Measurements from ENCODE around the gene LRIG3.
"Not testable (repeated sequence)": the region's sequence is repeated elsewhere in the genome, so short reads cannot be mapped to it uniquely, and the experiment has no call there.

Gene LRIG3

DNA sequence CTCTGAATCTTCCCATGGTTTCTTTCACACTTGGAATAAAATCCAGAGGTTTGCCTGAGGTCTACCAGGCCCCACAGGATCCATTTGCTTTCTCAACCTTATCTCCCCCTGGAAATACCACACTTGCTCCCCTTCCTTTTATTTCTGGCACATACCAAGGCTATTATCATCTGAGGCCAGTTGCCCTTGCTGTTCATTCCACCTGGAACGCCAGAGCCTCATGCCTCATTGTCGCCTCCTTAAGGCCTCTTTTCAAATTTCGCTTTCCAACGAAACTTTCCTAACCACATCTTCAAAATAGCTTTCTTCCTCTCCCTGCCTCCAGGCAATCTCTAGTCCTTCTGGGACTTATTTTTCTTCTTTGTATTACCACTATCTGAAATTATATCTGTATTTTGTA, 11.2 kb upstream of the LRIG3 start:
- no peak for DNase-seq

DNA sequence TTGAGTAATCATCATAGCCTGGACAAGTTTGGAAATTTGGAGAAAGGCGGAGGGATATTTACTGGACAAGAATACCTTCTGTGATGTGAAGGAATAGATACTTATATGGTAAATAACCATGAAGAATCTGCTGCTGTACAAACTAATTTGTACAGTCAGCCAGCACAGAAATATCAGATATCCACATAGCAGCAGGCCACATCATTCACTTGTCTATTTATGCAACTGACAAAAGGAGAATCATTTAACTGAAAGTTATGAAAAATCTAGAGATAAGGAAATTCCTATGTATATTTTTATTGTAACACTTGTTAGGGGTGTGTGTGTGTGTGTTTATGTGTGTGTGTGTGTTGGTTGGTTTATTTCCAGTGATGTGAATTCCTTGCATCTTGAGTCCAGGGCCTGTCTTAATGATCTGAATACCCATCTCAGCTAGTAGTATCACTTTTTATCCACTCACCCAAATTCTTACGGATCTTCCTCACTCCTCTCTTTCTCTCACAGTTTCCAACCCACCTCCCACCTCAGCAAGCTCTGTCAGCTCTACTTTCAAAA, 10.5 kb upstream of the LRIG3 start:
- no peak for DNase-seq

DNA sequence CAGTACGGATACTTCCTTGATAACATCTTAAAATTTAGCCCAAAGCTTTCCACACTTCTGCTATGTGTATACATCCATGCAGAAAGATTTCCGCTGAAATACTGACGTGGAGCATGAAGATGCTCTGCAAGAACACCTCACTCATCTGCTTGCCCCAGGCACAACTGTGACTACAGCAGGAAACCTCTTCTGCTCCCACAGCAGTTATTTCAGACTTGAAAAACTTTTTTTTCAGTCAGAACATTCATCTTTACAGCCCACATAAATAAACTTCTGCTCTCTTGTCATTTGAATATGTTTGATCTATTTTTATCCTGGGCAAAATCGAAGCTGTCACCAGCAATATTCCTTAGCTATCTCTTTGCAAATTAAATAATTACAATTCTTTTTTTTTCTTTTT, 6.8 kb upstream of the LRIG3 start:
- DNase-seq: no peak

DNA sequence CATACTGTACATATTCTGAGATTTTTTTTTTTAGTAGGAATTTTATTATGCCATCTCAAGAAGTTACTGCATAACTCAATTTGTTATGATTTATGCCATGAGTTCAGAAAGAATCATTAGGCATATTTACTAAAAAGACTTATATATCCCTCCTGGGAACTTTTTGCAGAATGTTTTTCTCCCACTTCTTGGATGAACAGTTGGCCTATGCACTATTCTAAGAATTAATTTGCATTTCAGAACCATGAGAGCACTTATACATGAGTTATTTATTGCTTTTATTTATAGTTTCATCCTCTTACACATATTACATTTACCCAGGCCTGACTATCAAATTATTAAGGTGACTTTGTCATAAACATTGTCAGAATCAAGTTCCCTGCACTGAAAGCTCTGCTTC, 6.3 kb upstream of the LRIG3 start:
- no peak for DNase-seq

DNA sequence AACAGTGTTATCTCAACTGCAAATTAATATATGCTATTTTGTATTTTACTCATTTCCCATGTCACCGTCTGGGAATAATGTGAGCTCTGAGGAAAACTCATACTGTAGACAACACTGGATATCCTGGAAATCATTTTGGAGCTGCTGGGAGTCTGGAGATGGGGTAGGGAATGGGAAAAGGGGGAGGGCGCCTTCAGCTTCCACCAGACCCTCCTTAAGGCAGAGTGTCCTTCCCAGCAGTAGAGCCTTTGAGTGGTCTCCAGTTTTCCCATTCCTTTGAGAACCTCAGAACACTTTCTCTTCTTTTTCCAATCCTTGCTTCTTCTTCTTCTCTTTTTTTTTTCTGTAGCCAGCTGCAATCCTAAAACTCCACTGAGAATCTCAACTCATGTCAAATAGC, 5.4 kb upstream of the LRIG3 start:
- DNase-seq: no peak

DNA sequence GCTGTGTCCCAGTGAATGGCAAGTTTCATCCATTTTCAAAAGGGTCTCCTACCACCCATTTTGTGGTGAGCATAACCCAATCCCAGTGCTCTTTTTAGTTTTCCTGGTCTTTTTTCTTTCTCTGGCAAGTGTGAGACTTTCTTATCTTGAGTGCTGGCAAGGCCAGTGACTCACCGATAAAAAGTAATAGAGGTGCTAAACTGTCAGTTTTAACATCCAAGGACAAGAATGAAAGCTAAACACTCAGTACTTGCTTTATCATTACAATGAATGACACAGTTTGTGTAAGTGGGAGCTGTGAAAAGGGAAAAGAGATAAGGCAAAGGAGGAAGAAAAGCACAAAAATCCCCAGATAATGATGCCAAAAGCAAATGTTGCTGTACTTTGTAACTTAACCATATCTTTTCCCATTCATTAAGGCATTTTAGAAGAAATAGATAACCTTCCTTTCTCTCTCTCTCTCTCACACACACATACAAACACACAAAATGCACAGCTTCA, 4.9 kb upstream of the LRIG3 start:
- DNase-seq: no peak

DNA sequence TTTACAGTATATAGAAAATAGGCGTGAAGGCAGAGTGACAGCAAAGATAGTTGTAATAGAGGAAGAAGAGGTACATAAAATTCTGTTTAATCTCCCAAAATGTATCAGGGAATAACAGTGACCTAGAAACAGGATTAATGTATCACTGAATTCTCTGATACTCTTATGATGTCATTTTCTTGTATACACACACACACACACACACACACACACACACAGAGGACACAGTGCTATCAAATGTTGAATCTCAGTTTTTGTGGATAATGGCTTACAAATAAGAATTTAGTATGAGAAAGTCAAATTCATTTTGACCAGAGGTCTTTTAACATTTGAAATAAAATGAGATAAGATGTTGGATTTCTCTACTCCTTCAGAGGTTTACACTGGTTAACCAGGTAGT, 4.3 kb upstream of the LRIG3 start:
- no peak for DNase-seq

DNA sequence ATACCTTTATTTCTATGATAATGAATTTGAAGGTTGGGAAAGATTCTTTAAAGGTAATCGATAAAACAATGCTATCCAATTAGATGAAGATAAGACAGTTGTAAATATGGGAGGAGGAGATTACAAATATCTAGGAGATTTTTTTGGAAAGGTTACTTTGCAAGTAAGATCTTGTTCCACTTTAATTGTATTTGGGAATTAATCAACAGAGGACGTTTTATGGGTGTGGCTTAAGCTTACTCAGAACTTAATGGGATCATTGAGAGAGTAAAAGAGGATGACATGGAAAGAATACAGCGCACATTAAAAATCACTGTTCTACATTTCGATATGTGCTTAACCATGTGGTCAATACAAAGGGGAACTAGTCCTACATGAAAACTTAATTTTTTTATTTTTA, 3.5 kb upstream of the LRIG3 start:
- DNase-seq: no peak

DNA sequence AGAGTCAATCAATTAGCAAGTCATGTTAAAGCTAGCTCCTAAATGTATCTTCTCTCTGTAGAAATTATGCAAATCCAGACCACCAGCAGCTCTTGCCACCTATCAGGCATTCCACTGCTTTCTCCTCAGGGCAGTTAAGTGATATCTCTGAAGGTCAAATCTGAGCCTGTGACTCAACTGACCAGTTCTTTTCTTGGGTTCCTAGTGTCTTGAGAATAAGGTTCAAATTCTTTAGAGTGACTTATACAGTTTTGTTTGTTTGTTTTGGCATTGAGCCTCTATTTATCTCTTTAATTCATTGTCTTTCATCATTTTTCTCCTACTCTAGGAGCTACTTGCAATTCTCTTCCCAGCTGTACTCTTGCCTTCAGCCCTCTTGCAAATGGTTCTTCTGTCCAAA, 2.5 kb upstream of the LRIG3 start:
- no peak for DNase-seq

DNA sequence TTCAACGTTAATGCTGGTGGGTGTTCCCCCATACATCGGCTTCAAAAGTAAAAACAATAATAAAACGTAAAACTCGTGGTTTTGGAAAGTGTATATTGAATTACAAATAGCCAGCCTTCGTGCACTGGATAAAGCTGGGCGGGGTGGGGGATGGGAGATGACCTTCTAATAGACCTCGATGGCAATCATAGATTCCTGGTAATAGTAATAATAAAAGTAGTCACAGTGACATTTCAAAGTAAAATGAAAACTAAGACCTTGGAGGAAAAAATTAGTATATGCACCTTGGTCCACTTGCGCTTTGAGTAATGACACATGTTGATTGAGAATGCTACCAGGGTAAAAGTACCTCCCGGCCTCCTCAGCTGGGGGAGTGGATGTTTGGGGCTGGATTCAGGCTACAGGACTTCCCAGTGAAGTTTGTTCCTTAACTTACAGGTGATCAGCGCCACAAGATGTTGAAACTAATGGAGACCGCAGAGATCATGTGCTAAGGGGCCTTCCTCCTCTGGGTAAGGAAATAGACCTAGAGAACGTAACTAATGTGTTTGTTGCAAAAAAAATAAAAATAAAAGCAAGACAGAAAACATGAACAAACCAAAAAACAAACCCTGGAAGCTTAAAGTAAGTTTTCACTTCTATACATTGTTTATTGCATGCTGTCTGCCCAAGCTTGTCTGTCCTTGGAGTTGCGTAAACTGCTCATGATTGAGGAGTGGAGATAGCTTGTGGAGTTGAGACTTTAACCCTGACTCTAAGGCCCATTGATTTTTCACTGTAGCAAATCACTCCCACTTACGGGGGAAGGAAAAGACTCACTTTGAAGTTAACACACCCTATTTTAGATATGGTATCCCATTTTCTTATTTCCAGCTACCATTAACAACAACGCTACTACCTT, 907 bp upstream of the LRIG3 start:
- DNase-seq: no peak

DNA sequence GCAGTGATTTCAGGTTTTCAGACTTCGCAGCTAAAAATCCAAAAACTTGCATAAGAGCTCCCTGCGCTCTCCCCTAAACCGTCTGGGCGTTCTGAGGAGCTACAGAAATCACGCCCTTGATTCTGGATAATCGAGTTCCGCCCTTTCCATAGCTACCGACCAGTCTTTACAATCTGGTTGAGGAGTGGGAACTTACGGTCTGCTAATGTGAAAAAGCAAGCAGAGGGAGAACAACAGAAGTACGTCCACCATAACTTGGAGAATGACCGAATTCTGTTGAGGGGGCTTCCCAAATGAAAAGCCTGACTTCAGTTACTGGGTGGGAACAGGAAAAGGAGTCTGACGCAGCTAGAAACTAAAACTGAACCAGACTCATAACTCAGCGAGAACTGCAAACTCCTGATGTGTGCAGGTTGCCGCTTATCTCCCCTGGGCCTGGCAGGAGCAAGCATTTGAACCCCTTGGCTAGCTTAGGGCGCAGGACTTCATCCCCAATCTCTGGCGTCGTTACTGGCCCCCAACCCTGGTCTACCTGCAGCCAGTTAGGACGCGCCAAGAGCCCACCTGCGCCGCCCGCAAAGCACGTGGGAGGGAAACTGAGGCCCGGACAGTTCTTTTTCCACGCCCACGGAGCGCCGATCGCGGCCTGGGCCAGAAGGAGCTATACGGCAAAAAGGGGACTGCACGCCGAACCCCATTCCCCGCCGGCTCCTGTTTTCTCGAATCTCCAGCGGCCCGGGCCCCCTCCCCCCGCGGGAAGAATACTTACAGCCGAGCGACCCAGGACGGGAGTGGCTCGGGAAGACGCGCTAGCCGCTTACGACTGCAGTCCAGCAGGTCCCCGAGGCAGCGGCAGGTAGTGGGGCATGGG, 838 bp downstream of the LRIG3 start:
- no peak for DNase-seq

DNA sequence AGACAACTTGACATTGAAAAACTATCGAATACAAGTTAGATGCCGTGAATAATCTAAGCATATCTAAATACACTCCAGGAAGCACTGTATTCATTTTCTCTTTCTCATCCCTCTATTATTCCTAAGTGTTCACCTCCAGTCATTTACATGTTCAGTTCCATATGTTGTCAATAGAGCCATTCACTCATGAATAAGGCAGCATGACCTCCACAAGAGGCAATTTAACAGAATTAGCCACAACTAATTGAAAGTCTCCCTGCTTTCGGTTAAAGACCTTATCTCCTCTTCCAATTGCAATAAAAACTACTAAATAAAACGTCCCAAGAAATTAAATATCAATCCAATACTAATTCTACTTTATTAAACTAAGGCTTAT, 1.8 kb downstream of the LRIG3 start:
- no peak for DNase-seq

DNA sequence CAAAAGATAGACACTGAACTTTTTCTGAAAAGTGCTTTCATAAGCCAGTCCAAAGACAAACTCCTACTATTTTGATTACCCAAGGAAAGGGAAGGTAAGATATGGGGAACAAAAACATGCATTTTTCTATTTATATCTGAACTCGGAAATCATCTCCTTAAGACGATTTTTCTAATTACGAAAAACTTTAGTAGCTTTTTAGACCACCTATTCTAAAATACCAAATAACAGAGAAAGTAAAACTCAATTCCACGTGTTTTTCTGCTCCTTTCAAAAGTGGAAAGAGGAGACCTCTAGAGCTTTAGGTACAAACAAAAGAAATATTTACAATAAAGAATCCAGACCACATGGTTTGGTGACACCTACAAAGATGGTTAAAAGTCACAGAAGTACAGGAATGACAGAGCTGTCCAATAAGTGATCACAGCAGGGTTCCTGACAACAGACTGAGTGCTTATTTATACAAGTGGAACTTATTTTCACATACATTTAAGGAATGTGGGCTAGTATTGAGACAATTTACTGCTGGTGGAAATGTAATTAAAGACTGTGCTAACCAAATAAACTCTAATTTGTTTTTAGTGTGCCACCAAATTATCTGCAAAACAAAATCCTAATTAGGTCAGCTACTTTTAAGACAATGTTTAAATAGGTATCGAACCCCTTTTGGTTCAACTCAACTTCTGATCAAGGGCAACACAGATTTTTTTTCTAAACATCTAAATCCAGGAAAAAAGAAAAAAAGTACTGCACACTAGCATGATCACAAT, 2.4 kb downstream of the LRIG3 start:
- DNase-seq: no peak

DNA sequence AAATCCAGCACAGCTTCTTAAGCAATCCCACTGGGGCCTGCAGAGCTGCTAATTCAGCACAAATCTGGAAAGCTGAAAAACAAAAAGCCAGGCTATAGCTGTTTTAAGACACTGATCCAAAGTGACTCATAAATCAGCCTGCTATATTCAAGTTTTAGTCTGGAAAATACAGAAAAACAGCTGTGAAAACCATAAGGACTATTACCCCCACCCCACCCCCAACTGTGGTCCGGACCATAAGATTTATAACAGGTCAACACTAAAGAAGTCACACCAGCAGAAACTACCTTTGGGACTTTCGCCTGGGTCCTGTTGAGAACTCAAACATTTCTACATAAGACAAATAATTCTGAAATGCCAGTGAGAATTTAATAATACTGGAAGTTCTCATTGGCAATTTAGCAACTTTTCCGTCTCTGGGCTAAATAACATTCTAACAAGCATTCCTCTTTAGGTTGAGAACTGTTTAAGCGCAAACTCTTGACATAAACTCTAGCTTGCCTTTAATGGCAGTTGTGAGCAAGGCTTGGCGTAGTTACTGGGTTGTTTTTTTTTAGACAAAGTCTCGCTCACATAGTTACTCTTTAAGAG, 3.3 kb downstream of the LRIG3 start:
- no peak for DNase-seq

DNA sequence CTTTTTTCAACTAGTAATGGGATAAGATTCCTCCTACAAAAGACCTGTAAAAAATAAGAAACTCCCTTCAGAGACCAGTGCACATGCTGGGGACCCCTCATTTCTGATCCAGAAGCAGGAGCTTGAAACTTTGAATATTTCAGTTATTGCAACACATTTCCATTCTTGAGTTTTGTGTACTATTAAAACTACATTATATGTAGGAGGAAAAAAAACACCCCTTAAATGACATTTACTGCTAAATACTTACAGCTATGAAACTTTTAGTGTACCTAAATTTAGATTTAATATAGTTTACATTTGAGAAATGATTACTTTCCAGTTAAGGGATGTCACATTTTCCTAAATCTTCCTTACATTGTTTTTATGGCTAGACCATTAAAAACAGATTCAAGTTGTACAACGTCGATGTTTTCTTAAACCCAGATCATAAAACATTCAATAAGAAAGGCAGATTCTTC, 4.1 kb downstream of the LRIG3 start:
- no peak for DNase-seq

DNA sequence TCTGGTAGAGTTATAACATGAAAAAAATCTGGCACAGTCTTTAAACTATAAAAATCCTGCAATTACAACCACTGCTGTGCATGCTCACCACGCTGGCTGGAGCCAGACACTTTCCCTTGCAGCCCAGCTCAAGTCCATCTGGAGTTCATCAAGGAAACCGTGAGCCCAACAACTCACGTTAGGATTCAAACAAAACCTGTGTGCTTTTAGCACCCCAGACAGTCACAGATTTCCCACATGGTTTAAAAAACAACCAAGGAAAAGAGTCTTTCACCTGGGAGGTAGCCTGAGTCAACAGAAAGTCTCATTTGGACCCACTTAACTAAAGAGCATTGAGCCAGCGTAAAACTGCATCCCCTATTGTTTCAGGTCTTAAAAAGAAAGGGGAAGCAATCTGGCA, 4.7 kb downstream of the LRIG3 start:
- no peak for DNase-seq

DNA sequence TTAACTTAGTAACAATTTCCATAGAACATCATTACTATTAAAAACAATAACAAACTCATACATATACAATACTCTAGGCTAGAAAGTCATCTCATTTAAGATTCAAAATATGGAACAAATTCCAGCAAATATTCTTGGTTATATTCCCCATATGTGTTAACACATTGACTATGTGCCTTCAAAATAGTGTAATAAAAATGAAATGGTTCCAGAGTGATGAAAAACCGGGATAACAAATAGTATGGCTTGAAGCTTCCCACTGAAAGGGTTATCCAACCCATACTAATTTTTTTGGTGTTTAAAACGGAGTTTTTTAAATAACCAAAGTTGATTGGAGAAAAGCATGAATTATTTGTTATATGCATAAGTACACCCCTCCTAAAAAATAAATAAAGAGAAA, 5.3 kb downstream of the LRIG3 start:
- no peak for DNase-seq

DNA sequence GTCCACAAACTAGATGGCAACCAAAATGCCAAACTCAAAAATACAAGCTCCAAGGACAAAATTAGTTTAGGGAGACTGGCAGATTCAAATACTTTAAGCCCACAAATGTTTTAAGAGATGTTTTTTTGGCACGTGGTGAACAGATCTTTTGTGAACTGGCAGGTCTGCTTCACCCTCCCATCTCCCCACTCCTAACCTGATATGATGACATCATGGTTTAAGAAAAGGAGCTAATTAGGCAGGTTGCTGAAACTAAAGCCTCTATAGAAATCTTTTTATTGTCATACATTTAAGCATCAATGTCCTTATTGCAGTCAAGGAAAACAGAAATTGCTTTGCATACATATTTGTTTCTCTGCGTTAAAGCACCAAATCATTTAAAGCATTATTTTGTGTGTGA, 5.8 kb downstream of the LRIG3 start:
- DNase-seq: no peak

DNA sequence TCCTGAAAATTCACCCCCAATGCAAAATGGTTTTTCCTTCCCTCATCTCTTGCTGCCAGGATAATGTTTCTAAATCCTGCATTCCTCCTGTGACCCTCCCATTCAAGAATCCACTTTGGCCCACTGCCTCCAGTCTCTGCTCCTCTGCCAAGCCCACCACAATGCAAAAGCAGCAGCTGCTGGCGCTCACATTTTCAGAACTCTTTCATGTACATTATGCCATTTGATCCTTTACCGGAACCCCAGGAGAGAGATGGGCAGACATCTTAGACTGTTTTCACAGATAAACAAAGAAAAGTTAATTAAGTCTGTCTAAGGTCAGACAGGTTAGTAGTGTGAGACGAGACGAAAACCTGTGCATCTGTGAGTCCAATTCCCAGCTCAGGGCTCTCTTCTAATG, 12.9 kb downstream of the LRIG3 start:
- DNase-seq: no peak

DNA sequence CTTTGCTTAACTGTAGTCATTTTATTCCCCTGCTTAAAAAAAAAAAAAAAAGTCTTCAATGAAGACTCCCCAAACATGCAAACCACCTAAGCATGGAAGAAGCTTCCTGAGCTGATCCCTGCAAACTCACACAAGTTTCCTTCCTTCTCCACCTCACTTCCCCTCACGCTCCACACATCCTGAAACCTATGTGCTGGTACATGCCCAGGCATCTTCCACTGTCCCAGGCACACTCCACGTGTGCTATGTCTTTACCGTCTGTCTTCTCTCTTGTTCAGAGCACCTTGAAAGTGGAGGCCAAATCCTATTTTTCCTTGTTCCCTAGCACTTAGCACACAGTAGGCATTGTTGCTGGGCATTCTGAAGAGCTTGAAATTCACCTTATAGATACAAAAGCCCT, 13.4 kb downstream of the LRIG3 start:
- no peak for DNase-seq

DNA sequence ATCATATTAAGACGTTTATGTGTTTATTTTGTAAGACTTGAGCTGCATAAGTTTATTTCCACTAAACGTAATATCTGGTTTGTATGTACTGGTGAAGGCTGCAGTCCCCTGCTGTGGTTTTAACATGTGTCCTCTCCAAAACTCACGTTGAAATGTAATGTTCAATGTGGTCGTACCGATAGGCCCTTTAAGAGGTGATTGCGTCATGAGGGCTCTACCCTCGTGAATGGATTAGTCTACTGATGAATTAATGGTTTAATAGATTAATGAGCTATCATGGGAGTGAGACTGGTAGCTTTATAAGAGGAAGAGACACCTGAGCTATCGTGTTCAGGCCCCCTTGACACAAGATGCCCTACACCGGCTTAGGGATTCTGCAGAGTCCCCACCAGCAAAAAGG, 14.9 kb downstream of the LRIG3 start:
- DNase-seq: no peak

DNA sequence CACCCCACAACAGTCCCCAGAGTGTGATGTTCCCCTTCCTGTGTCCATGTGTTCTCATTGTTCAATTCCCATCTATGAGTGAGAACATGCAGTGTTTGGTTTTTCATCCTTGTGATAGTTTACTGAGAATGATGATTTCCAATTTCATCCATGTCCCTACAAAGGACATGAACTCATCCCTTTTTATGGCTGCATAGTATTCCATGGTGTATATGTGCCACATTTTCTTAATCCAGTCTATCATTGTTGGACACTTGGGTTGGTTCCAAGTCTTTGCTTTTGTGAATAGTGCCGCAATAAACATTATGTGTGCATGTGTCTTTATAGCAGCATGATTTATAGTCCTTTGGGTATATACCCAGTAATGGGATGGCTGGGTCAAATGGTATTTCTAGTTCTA, 17.6 kb downstream of the LRIG3 start:
- DNase-seq: not testable (repeated sequence)

All from activated effector memory CD4-positive, alpha-beta T cell treated with Interleukin-2 at 50 U/mL for 16 hours (primary cell).